Measurements from ENCODE around the gene CTSO.
"Not testable (repeated sequence)": the region's sequence is repeated elsewhere in the genome, so short reads cannot be mapped to it uniquely, and the experiment has no call there.

The CTSO gene

GRCh38 chr4:155911905-155912304 is 41.8 kb downstream of the CTSO start:
- Mint-ChIP-seq H3K27me3 (peaks cover 24% of the 10 kb centered on the region), H3K4me1 (no peaks in the 10 kb centered on the region), H3K27ac (ENCODE audit: low read depth) (no peak overlapping the region), H3K4me3 (no peak overlapping the region), H3K36me3 (ENCODE audit: insufficient read depth) (peaks cover 2% of the 10 kb centered on the region), H3K9me3 (no peaks in the 10 kb centered on the region)
- ATAC-seq (replicated peaks; ENCODE audit: extremely low read depth, poor library complexity, severe bottlenecking) (no peak), DNase-seq (ENCODE audit: low spot score in 2 of 2) (no peak)

GRCh38 chr4:155909615-155910226 is 43.9 kb downstream of the CTSO start:
- DNase-seq (ENCODE audit: low spot score in 2 of 2) (no peak), ATAC-seq (replicated peaks; ENCODE audit: extremely low read depth, poor library complexity, severe bottlenecking) (no peak)
- no peaks in the 10 kb centered on the region for H3K9me3 Mint-ChIP-seq
- H3K4me1 Mint-ChIP-seq, result no peaks in the 10 kb centered on the region
- no peak overlapping the region for H3K27ac Mint-ChIP-seq (ENCODE audit: low read depth)
- peaks cover 24% of the 10 kb centered on the region for H3K27me3 Mint-ChIP-seq
- peaks cover 2% of the 10 kb centered on the region for H3K36me3 Mint-ChIP-seq (ENCODE audit: insufficient read depth)
- no peak overlapping the region for H3K4me3 Mint-ChIP-seq

- Mint-ChIP-seq H3K9me3 (no peaks in the 10 kb centered on the region), H3K27ac (ENCODE audit: low read depth) (no peak overlapping the region), H3K4me3 (no peak overlapping the region), H3K36me3 (ENCODE audit: insufficient read depth) (peaks cover 2% of the 10 kb centered on the region), H3K27me3 (peaks cover 24% of the 10 kb centered on the region), H3K4me1 (no peaks in the 10 kb centered on the region)
- no peak for DNase-seq (ENCODE audit: low spot score in 2 of 2)
- ATAC-seq (replicated peaks; ENCODE audit: extremely low read depth, poor library complexity, severe bottlenecking), result no peak
Measured at GRCh38 chr4:155908187-155909139, 45.2 kb downstream of the CTSO start.

- peaks cover 2% of the 10 kb centered on the region for H3K36me3 Mint-ChIP-seq (ENCODE audit: insufficient read depth)
- no peak overlapping the region for H3K27ac Mint-ChIP-seq (ENCODE audit: low read depth)
- peaks cover 24% of the 10 kb centered on the region for H3K27me3 Mint-ChIP-seq
- no peak for ATAC-seq (replicated peaks; ENCODE audit: extremely low read depth, poor library complexity, severe bottlenecking)
- H3K4me3 Mint-ChIP-seq, result no peak overlapping the region
- no peaks in the 10 kb centered on the region for H3K4me1 Mint-ChIP-seq
- no peak for DNase-seq (ENCODE audit: low spot score in 2 of 2)
- no peaks in the 10 kb centered on the region for H3K9me3 Mint-ChIP-seq
Measured at GRCh38 chr4:155907556-155907955, 46.1 kb downstream of the CTSO start.

GRCh38 chr4:155906554-155907247 is 47.0 kb downstream of the CTSO start:
- no peak for ATAC-seq (replicated peaks; ENCODE audit: extremely low read depth, poor library complexity, severe bottlenecking)
- Mint-ChIP-seq H3K4me1 (no peaks in the 10 kb centered on the region), H3K27ac (ENCODE audit: low read depth) (no peak overlapping the region), H3K27me3 (peaks cover 24% of the 10 kb centered on the region), H3K9me3 (no peaks in the 10 kb centered on the region), H3K36me3 (ENCODE audit: insufficient read depth) (peaks cover 2% of the 10 kb centered on the region), H3K4me3 (no peak overlapping the region)
- no peak for DNase-seq (ENCODE audit: low spot score in 2 of 2)

- DNase-seq (ENCODE audit: low spot score in 2 of 2) (no peak), ATAC-seq (replicated peaks; ENCODE audit: extremely low read depth, poor library complexity, severe bottlenecking) (no peak)
- Mint-ChIP-seq H3K36me3 (ENCODE audit: insufficient read depth) (no peaks in the 10 kb centered on the region), H3K4me1 (no peaks in the 10 kb centered on the region), H3K27ac (ENCODE audit: low read depth) (no peak overlapping the region), H3K27me3 (peaks cover 14% of the 10 kb centered on the region), H3K9me3 (no peaks in the 10 kb centered on the region), H3K4me3 (no peak overlapping the region)
Measured at GRCh38 chr4:155904331-155904730, 49.3 kb downstream of the CTSO start.

- DNase-seq (ENCODE audit: low spot score in 2 of 2), result no peak
- peaks cover 10% of the 10 kb centered on the region for H3K27me3 Mint-ChIP-seq
- H3K4me1 Mint-ChIP-seq, result no peaks in the 10 kb centered on the region
- H3K27ac Mint-ChIP-seq (ENCODE audit: low read depth), result no peak within 1 kb of the TSS
- no peak within 1 kb of the TSS for H3K4me3 Mint-ChIP-seq
- ATAC-seq (replicated peaks; ENCODE audit: extremely low read depth, poor library complexity, severe bottlenecking), result no peak
- H3K9me3 Mint-ChIP-seq, result no peaks in the 10 kb centered on the region
- no peaks in the 10 kb centered on the region for H3K36me3 Mint-ChIP-seq (ENCODE audit: insufficient read depth)
Measured at GRCh38 chr4:155903453-155903852, 50.2 kb downstream of the CTSO start, which contains the start of gene TDO2. TSS of gene TDO2 (plus strand) at chr4:155903696. CDS start at chr4:155903759, 63 bp downstream.

GRCh38 chr4:155901013-155901412 is 52.7 kb downstream of the CTSO start:
- no peak overlapping the region for H3K4me3 Mint-ChIP-seq
- H3K27ac Mint-ChIP-seq (ENCODE audit: low read depth), result no peak overlapping the region
- no peaks in the 10 kb centered on the region for H3K27me3 Mint-ChIP-seq
- peaks cover 6% of the 10 kb centered on the region for H3K9me3 Mint-ChIP-seq
- DNase-seq (ENCODE audit: low spot score in 2 of 2) (no peak), ATAC-seq (replicated peaks; ENCODE audit: extremely low read depth, poor library complexity, severe bottlenecking) (no peak)
- no peaks in the 10 kb centered on the region for H3K4me1 Mint-ChIP-seq
- H3K36me3 Mint-ChIP-seq (ENCODE audit: insufficient read depth), result peaks cover 1% of the 10 kb centered on the region

- ATAC-seq (replicated peaks; ENCODE audit: extremely low read depth, poor library complexity, severe bottlenecking) (no peak), DNase-seq (ENCODE audit: low spot score in 2 of 2) (no peak)
- Mint-ChIP-seq H3K27ac (ENCODE audit: low read depth) (no peak overlapping the region), H3K4me1 (no peaks in the 10 kb centered on the region), H3K9me3 (peaks cover 6% of the 10 kb centered on the region), H3K36me3 (ENCODE audit: insufficient read depth) (peaks cover 1% of the 10 kb centered on the region), H3K4me3 (no peak overlapping the region), H3K27me3 (no peaks in the 10 kb centered on the region)
Measured at GRCh38 chr4:155900381-155900780, 53.3 kb downstream of the CTSO start.

- Mint-ChIP-seq H3K4me1 (no peaks in the 10 kb centered on the region), H3K9me3 (peaks cover 6% of the 10 kb centered on the region), H3K27ac (ENCODE audit: low read depth) (no peak overlapping the region), H3K4me3 (no peak overlapping the region), H3K36me3 (ENCODE audit: insufficient read depth) (peaks cover 1% of the 10 kb centered on the region), H3K27me3 (no peaks in the 10 kb centered on the region)
- DNase-seq (ENCODE audit: low spot score in 2 of 2), result no peak
- no peak for ATAC-seq (replicated peaks; ENCODE audit: extremely low read depth, poor library complexity, severe bottlenecking)
Measured at GRCh38 chr4:155899891-155900290, 53.8 kb downstream of the CTSO start.

GRCh38 chr4:155898371-155898770 is 55.3 kb downstream of the CTSO start:
- peaks cover 12% of the 10 kb centered on the region for H3K27me3 Mint-ChIP-seq
- H3K27ac Mint-ChIP-seq (ENCODE audit: low read depth); H3K4me3 Mint-ChIP-seq; H3K9me3 Mint-ChIP-seq; H3K36me3 Mint-ChIP-seq (ENCODE audit: insufficient read depth); H3K4me1 Mint-ChIP-seq; ATAC-seq (replicated peaks; ENCODE audit: extremely low read depth, poor library complexity, severe bottlenecking); DNase-seq (ENCODE audit: low spot score in 2 of 2): not testable (repeated sequence)

- H3K36me3 Mint-ChIP-seq (ENCODE audit: insufficient read depth), result no peaks in the 10 kb centered on the region
- DNase-seq (ENCODE audit: low spot score in 2 of 2) (no peak), ATAC-seq (replicated peaks; ENCODE audit: extremely low read depth, poor library complexity, severe bottlenecking) (no peak)
- no peak overlapping the region for H3K4me3 Mint-ChIP-seq
- H3K9me3 Mint-ChIP-seq, result peaks cover 6% of the 10 kb centered on the region
- peaks cover 36% of the 10 kb centered on the region for H3K27me3 Mint-ChIP-seq
- H3K4me1 Mint-ChIP-seq, result no peaks in the 10 kb centered on the region
- H3K27ac Mint-ChIP-seq (ENCODE audit: low read depth), result no peak overlapping the region
Measured at GRCh38 chr4:155891058-155891457, 62.6 kb downstream of the CTSO start.

Measured in central memory CD8-positive, alpha-beta T cell (primary cell).